Thyroid gland (tissue), 4 donors: Measurements from ENCODE around the gene FLAD1.

ENCODE experiments used
- POLR2A ChIP-seq, 2 donors: fragments of 450-650 bp; IDR thresholded peaks; one replicate each; pipeline ENCODE4 v1.6.1; 2017; ENCODE audit warnings: antibody characterized with exemption in 2 of 2, mild to moderate bottlenecking in 2 of 2, moderate library complexity in 1 of 2
- TF ChIP-seq, protein P1 (sequence below), 6 experiments: fragments of 200-600 bp in 3 of 6; fragments of 450-650 bp in 3 of 6; sonication (generic) in 3 of 6; IDR thresholded peaks; one replicate each; pipeline ENCODE4 v1.5.1; 2016 to 2019; ENCODE audit warnings: antibody characterized with exemption in 6 of 6, mild to moderate bottlenecking in 2 of 6, inconsistent platforms in 1 of 6, moderate library complexity in 1 of 6

DNA sequence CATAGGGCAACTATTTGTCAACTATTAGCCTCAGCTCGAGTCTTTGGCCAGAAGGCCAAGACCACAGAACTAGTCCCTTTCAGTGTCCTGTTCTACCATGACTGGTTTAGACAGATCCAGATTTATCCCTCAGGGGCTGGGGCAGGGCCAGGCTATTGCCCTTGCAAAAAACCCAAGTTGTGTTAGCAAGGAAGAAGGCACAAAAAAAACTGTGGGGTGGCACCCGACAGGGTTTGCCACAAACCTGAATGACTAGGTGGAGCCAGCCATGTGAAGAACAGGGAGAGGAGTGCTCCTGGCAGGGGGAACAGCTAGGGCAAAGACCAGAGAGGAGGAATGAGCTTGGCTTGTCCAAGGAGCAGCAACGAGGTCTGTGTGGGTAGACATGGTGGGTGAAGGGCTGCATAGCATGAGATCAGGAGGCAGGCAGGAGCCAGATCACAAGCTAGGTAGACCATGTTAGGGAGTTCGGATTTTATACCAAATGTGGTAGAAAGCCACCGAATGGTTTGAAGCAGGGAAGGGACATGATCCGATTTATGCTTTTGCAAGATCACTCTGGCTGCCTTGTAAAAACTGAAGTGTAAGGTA, 54.8 kb downstream of the FLAD1 start:
- TF ChIP-seq, protein P1, sequence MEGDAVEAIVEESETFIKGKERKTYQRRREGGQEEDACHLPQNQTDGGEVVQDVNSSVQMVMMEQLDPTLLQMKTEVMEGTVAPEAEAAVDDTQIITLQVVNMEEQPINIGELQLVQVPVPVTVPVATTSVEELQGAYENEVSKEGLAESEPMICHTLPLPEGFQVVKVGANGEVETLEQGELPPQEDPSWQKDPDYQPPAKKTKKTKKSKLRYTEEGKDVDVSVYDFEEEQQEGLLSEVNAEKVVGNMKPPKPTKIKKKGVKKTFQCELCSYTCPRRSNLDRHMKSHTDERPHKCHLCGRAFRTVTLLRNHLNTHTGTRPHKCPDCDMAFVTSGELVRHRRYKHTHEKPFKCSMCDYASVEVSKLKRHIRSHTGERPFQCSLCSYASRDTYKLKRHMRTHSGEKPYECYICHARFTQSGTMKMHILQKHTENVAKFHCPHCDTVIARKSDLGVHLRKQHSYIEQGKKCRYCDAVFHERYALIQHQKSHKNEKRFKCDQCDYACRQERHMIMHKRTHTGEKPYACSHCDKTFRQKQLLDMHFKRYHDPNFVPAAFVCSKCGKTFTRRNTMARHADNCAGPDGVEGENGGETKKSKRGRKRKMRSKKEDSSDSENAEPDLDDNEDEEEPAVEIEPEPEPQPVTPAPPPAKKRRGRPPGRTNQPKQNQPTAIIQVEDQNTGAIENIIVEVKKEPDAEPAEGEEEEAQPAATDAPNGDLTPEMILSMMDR (IDR thresholded peaks at IDR 0.05), result no peak
- TF ChIP-seq POLR2A (IDR thresholded peaks at IDR 0.05), result no peak
